ENCODE results near the gene TEF.

Gene TEF

GRCh38 chr22:41425660-41426365, 44.1 kb downstream of the TEF start:
- TF ChIP-seq EZH2phosphoT487 (IDR thresholded peaks at IDR 0.05; ENCODE audit: borderline replicate concordance) (no peak), CTCF (conservative IDR thresholded peaks at IDR 0.05; ENCODE audit: low read length) (no peak)
- no peaks in the 10 kb centered on the region for H4K20me1 ChIP-seq (ENCODE audit: insufficient read depth, low read length, poor library complexity, severe bottlenecking)
- no peak overlapping the region for H3K4me3 ChIP-seq (ENCODE audit: low read length, poor library complexity, severe bottlenecking)
- no peaks in the 10 kb centered on the region for H3K27me3 ChIP-seq (ENCODE audit: insufficient read depth, low read length, poor library complexity, severe bottlenecking)
- H2AFZ ChIP-seq (ENCODE audit: low read length): no peak overlapping the region
- no peak overlapping the region for H3K4me2 ChIP-seq (ENCODE audit: low read depth, low read length, poor library complexity, severe bottlenecking)
- no peaks in the 10 kb centered on the region for H3F3A ChIP-seq (ENCODE audit: low read depth)
- H3K9ac ChIP-seq (ENCODE audit: low read depth, low read length, poor library complexity, severe bottlenecking): no peak overlapping the region
- no peaks in the 10 kb centered on the region for H3K79me2 ChIP-seq (ENCODE audit: insufficient read depth, low read length)
- H3K36me3 ChIP-seq (ENCODE audit: insufficient read depth, low read length): no peaks in the 10 kb centered on the region
- no peaks in the 10 kb centered on the region for H3K9me2 ChIP-seq (replicated peaks; ENCODE audit: low read depth, low read length)
- no peaks in the 10 kb centered on the region for H3K9me3 ChIP-seq (ENCODE audit: insufficient read depth, low read depth, low read length)
- peaks cover 3% of the 10 kb centered on the region for H3K4me1 ChIP-seq (ENCODE audit: insufficient read depth, low read length, poor library complexity, severe bottlenecking)

- Histone ChIP-seq H3K9ac (ENCODE audit: low read depth, low read length, poor library complexity, severe bottlenecking) (no peak overlapping the region), H2AFZ (ENCODE audit: low read length) (no peak overlapping the region), H3K4me2 (ENCODE audit: low read depth, low read length, poor library complexity, severe bottlenecking) (no peak overlapping the region), H3K4me1 (ENCODE audit: insufficient read depth, low read length, poor library complexity, severe bottlenecking) (peaks cover 3% of the 10 kb centered on the region), H3K9me3 (ENCODE audit: insufficient read depth, low read depth, low read length) (no peaks in the 10 kb centered on the region), H3K79me2 (ENCODE audit: insufficient read depth, low read length) (no peaks in the 10 kb centered on the region), H4K20me1 (ENCODE audit: insufficient read depth, low read length, poor library complexity, severe bottlenecking) (no peaks in the 10 kb centered on the region), H3K4me3 (ENCODE audit: low read length, poor library complexity, severe bottlenecking) (no peak overlapping the region), H3K36me3 (ENCODE audit: insufficient read depth, low read length) (peaks cover 4% of the 10 kb centered on the region; the same call in 1 of the 2 replicates), H3K9me2 (replicated peaks; ENCODE audit: low read depth, low read length) (no peaks in the 10 kb centered on the region), H3K27me3 (ENCODE audit: insufficient read depth, low read length, poor library complexity, severe bottlenecking) (no peaks in the 10 kb centered on the region), H3F3A (ENCODE audit: low read depth) (no peaks in the 10 kb centered on the region)
- TF ChIP-seq CTCF (conservative IDR thresholded peaks at IDR 0.05; ENCODE audit: low read length): no peak
- no peak for TF ChIP-seq EZH2phosphoT487 (IDR thresholded peaks at IDR 0.05; ENCODE audit: borderline replicate concordance)
Observed at GRCh38 chr22:41429232-41429950, 47.6 kb downstream of the TEF start.

- peaks cover 3% of the 10 kb centered on the region for H4K20me1 ChIP-seq (ENCODE audit: insufficient read depth, low read length, poor library complexity, severe bottlenecking)
- no peak overlapping the region for H2AFZ ChIP-seq (ENCODE audit: low read length)
- H3K27me3 ChIP-seq (ENCODE audit: insufficient read depth, low read length, poor library complexity, severe bottlenecking): no peaks in the 10 kb centered on the region
- H3K9ac ChIP-seq (ENCODE audit: low read depth, low read length, poor library complexity, severe bottlenecking): no peak overlapping the region
- peaks cover 9% of the 10 kb centered on the region; the same call in 1 of the 2 replicates for H3K36me3 ChIP-seq (ENCODE audit: insufficient read depth, low read length)
- H3F3A ChIP-seq (ENCODE audit: low read depth): no peaks in the 10 kb centered on the region
- H3K4me3 ChIP-seq (ENCODE audit: low read length, poor library complexity, severe bottlenecking): no peak overlapping the region
- no peak overlapping the region for H3K4me2 ChIP-seq (ENCODE audit: low read depth, low read length, poor library complexity, severe bottlenecking)
- H3K79me2 ChIP-seq (ENCODE audit: insufficient read depth, low read length): no peaks in the 10 kb centered on the region
- no peaks in the 10 kb centered on the region for H3K9me3 ChIP-seq (ENCODE audit: insufficient read depth, low read depth, low read length)
- TF ChIP-seq EZH2phosphoT487 (IDR thresholded peaks at IDR 0.05; ENCODE audit: borderline replicate concordance): no peak
- no peak for TF ChIP-seq CTCF (conservative IDR thresholded peaks at IDR 0.05; ENCODE audit: low read length)
- H3K4me1 ChIP-seq (ENCODE audit: insufficient read depth, low read length, poor library complexity, severe bottlenecking): peaks cover 3% of the 10 kb centered on the region
- no peaks in the 10 kb centered on the region for H3K9me2 ChIP-seq (replicated peaks; ENCODE audit: low read depth, low read length)
Observed at GRCh38 chr22:41429951-41430332, 48.2 kb downstream of the TEF start.

Data from Loucy (cell line).